ENCODE results near the gene CTNNA2. TPM values are rescaled to one million over a fixed set of nuclear protein-coding genes. Genes with fewer than 3 reads are reported as not detected.

CTNNA2 gene
- total and polyA plus RNA-seq, 11 donors, result 0.20 to 0.81 TPM; not detected in 9

- intact Hi-C loops (cut with DNase I), result no loop called here
- TF ChIP-seq, protein P1, sequence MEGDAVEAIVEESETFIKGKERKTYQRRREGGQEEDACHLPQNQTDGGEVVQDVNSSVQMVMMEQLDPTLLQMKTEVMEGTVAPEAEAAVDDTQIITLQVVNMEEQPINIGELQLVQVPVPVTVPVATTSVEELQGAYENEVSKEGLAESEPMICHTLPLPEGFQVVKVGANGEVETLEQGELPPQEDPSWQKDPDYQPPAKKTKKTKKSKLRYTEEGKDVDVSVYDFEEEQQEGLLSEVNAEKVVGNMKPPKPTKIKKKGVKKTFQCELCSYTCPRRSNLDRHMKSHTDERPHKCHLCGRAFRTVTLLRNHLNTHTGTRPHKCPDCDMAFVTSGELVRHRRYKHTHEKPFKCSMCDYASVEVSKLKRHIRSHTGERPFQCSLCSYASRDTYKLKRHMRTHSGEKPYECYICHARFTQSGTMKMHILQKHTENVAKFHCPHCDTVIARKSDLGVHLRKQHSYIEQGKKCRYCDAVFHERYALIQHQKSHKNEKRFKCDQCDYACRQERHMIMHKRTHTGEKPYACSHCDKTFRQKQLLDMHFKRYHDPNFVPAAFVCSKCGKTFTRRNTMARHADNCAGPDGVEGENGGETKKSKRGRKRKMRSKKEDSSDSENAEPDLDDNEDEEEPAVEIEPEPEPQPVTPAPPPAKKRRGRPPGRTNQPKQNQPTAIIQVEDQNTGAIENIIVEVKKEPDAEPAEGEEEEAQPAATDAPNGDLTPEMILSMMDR (IDR thresholded peaks at IDR 0.05), result no peak
- no peak for TF ChIP-seq POLR2A (IDR thresholded peaks at IDR 0.05)
- Histone ChIP-seq H3K27me3 (no peaks in the 10 kb centered on the region), H3K4me3 (no peak overlapping the region), H3K4me1 (no peaks in the 10 kb centered on the region), H3K9me3 (no peaks in the 10 kb centered on the region), H3K27ac (no peak overlapping the region), H3K36me3 (no peaks in the 10 kb centered on the region)
- ATAC-seq, result no peak
- 82 to 86% (median 83%) methylated on average over 6 of the region's 6 CpGs for WGBS, 4 donors
- DNase-seq, result no peak
These were observed 1060.3 kb downstream of the CTNNA2 start for GRCh38 chr2:80573167-80573566.

DNA sequence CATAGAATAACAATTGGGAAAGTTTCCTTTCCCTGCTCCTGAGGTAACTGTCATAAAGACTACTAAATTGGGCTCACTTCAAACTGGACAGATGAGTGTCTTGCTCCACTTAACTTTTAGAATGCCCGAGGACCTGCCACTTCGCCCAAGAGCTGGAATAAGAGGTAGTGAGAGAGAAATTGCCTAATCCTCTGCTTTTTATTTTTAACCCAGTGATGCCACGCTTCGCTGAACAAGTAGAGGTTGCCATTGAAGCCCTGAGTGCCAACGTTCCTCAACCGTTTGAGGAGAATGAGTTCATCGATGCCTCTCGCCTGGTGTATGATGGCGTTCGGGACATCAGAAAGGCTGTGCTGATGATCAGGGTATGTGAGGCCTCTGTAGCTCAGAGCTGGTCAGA is 1061.1 kb downstream of the CTNNA2 start:
- H3K27me3 ChIP-seq, result no peaks in the 10 kb centered on the region
- TF ChIP-seq, protein P1 (IDR thresholded peaks at IDR 0.05), result no peak
- TF ChIP-seq POLR2A (IDR thresholded peaks at IDR 0.05), result no peak
- no peaks in the 10 kb centered on the region for H3K36me3 ChIP-seq
- ATAC-seq (no peak), DNase-seq (no peak)
- H3K27ac ChIP-seq, result no peak overlapping the region
- WGBS, 4 donors, result 90 to 93% (median 92%) methylated on average over 10 of the region's 10 CpGs
- no peaks in the 10 kb centered on the region for H3K9me3 ChIP-seq
- H3K4me1 ChIP-seq, result no peaks in the 10 kb centered on the region
- no peak overlapping the region for H3K4me3 ChIP-seq
- intact Hi-C loops (cut with DNase I), result no loop called here

DNA sequence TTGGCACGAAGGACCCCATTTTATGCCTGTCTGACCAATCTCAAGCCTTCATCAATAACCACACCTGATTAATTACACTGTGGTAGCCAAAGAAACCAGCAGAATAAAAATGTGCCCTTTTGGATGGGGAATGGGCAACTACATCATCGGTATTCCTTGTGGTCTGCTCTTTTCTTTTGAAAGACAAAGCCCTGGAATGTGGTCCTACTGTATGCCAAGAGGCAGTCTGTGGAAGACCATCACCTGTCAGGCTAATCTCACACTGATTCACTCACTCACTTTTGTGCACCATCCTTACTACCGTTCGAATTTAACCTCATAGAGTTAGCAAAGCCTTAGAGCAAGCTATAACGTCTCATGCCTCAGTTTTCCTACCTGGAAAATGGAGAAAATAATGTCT is 1066.9 kb downstream of the CTNNA2 start:
- no peaks in the 10 kb centered on the region for H3K36me3 ChIP-seq
- no peak overlapping the region for H3K27ac ChIP-seq
- DNase-seq, result no peak
- WGBS, 4 donors, result 74 to 81% (median 77%) methylated on average over 5 of the region's 5 CpGs
- no peaks in the 10 kb centered on the region for H3K4me1 ChIP-seq
- no peaks in the 10 kb centered on the region for H3K9me3 ChIP-seq
- no peak for TF ChIP-seq POLR2A (IDR thresholded peaks at IDR 0.05)
- TF ChIP-seq, protein P1 (IDR thresholded peaks at IDR 0.05), result no peak
- intact Hi-C loops (cut with DNase I), result no loop called here
- ATAC-seq, result no peak
- no peaks in the 10 kb centered on the region for H3K27me3 ChIP-seq
- no peak overlapping the region for H3K4me3 ChIP-seq

DNA sequence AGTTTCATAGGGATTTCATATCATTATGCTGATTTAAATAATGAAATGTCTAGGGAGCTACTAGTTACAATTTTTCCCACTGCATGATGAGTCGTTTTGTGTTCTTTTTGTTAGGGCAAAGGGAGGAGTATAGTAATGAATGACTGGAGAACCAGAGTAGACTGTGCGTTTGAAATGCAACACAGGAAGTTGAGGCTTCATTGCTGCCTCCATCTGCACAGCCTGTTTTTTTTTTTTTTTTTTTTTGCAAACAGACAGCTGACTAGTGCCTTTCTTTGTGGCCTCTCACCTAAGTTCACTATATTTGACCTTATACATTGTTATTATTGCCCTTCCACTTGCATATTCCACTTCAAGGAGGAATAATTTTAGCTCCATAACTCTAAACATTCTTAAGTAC is 1078.4 kb downstream of the CTNNA2 start:
- 53 to 57% (median 55%) methylated on average over 2 of the region's 2 CpGs for WGBS, 4 donors
- Histone ChIP-seq H3K4me1 (no peaks in the 10 kb centered on the region), H3K36me3 (no peaks in the 10 kb centered on the region), H3K4me3 (no peak overlapping the region), H3K27ac (no peak overlapping the region), H3K9me3 (peaks cover 0 to 11% (median 3%) of the 10 kb centered on the region in 12 donors), H3K27me3 (no peaks in the 10 kb centered on the region)
- intact Hi-C loops (cut with DNase I), result no loop called here
- ATAC-seq (no peak), DNase-seq (no peak)
- no peak for TF ChIP-seq POLR2A (IDR thresholded peaks at IDR 0.05)
- TF ChIP-seq, protein P1 (IDR thresholded peaks at IDR 0.05), result no peak
